Endothelial cell of umbilical vein (primary cell): ENCODE results near the gene STAB2. TPM values are rescaled to one million over a fixed set of nuclear protein-coding genes. Genes with fewer than 3 reads are reported as not detected.

Experiments
- BruUV-seq: library from RNA; stranded (reverse); fragments of 400-500 nt; replicated peaks from 2 replicates; lab custom pipeline; 2021; lab: Mats Ljungman, UMichigan
- CTCF ChIA-PET: fragments of 300-600, 350-600 bp; sonication (Branson Sonifier 250); formaldehyde crosslinking; loops from one replicate; lab custom pipeline; 2021; ENCODE audit warnings: antibody characterized with exemption, inconsistent platforms; lab: Charles Lee
- POLR2A ChIA-PET: fragments of 300-600, 350-600 bp; sonication (Branson Sonifier 250); formaldehyde crosslinking; loops from one replicate; lab custom pipeline; 2021; ENCODE audit warnings: antibody characterized with exemption, inconsistent platforms; lab: Charles Lee
- DNase-seq: peaks from one replicate; pipeline ENCODE4 v3.0.0-alpha.2; 2011; ENCODE audit warnings: low read depth, low spot score
- FAIRE-seq: peaks from 2 replicates; lab custom pipeline; 2011; peaks lifted over from hg19 to GRCh38; lab: Jason Lieb, UNC
- H2AFZ ChIP-seq: 2 replicates; pipeline ENCODE4 v1.6.0; 2012; ENCODE audit warnings: low read depth, low read length, control low read depth, inconsistent platforms
- H3K27ac ChIP-seq: 2 replicates; pipeline ENCODE4 v1.5.1; 2011; ENCODE audit warnings: low read depth, mild to moderate bottlenecking, control low read depth, low read length, moderate library complexity; ENCODE audit not compliant: insufficient read depth
- H3K27me3 ChIP-seq, 2 experiments: 2 replicates each; pipeline versions ENCODE4 v1.6.0 to v1.6.1; 2011; ENCODE audit warnings: low read length in 2 of 2, mixed read lengths in 1 of 2; ENCODE audit not compliant: control insufficient read depth in 2 of 2, insufficient read depth in 2 of 2
- H3K36me3 ChIP-seq, 2 experiments: 2 replicates in 1 of 2; 3 replicates in 1 of 2; pipeline ENCODE4 v1.5.1; 2011; ENCODE audit warnings: low read length in 2 of 2, mild to moderate bottlenecking in 1 of 2, moderate library complexity in 1 of 2; ENCODE audit not compliant: control insufficient read depth in 2 of 2, insufficient read depth in 2 of 2; ENCODE audit errors: extremely low read depth in 1 of 2
- H3K4me1 ChIP-seq: 3 replicates; pipeline ENCODE4 v1.5.1; 2011; ENCODE audit warnings: mild to moderate bottlenecking, low read length; ENCODE audit not compliant: control insufficient read depth, insufficient read depth; ENCODE audit errors: extremely low read depth
- H3K4me2 ChIP-seq: 2 replicates; pipeline ENCODE4 v1.6.1; 2011; ENCODE audit warnings: low read length, control low read depth, mixed read lengths; ENCODE audit not compliant: insufficient read depth
- H3K4me3 ChIP-seq, 3 experiments: fragments of 200-600 bp in 1 of 3; sonication (generic), shearing (Covaris generic) in 1 of 3; replicated peaks in 1 of 3; 2 replicates each; pipeline ENCODE4 v1.5.1; 2011 to 2016; ENCODE audit warnings: control low read depth in 3 of 3, low read length in 3 of 3, mild to moderate bottlenecking in 2 of 3, inconsistent platforms in 1 of 3, low read depth in 1 of 3, moderate library complexity in 1 of 3; ENCODE audit not compliant: insufficient read depth in 1 of 3
- H3K79me2 ChIP-seq: 2 replicates; pipeline ENCODE4 v1.6.0; 2012; ENCODE audit warnings: low read length, inconsistent platforms; ENCODE audit not compliant: control insufficient read depth, insufficient read depth
- H3K9ac ChIP-seq: replicated peaks from 2 replicates; pipeline ENCODE3; 2011; ENCODE audit warnings: low read length, control low read depth; ENCODE audit not compliant: insufficient read depth; ENCODE audit errors: extremely low read depth
- H3K9me1 ChIP-seq: replicated peaks from 3 replicates; pipeline ENCODE4 v1.6.0; 2011; ENCODE audit warnings: mild to moderate bottlenecking, low read length; ENCODE audit not compliant: control insufficient read depth, insufficient read depth; ENCODE audit errors: extremely low read depth
- H3K9me3 ChIP-seq: replicated peaks from 2 replicates; pipeline ENCODE4 v1.5.1; 2012; ENCODE audit warnings: low read length, inconsistent platforms; ENCODE audit not compliant: control insufficient read depth, insufficient read depth
- H4K20me1 ChIP-seq: replicated peaks from 2 replicates; pipeline ENCODE3; 2011; ENCODE audit warnings: mild to moderate bottlenecking, low read length; ENCODE audit not compliant: control insufficient read depth, insufficient read depth; ENCODE audit errors: extremely low read depth
- CTCF ChIP-seq, 2 donors: IDR thresholded peaks; 1 replicate in 1 of 2; 2 replicates in 1 of 2; pipeline ENCODE4 v1.5.1; 2011; ENCODE audit warnings: low read length in 2 of 2, mild to moderate bottlenecking in 2 of 2, moderate library complexity in 2 of 2, control low read depth in 1 of 2, inconsistent platforms in 1 of 2, low read depth in 1 of 2; ENCODE audit not compliant: insufficient read depth in 1 of 2; ENCODE audit errors: extremely low read depth in 1 of 2
- EZH2 ChIP-seq: IDR thresholded peaks from 2 replicates; pipeline ENCODE4 v1.6.1; 2012; ENCODE audit warnings: borderline replicate concordance, low read depth, mild to moderate bottlenecking, moderate library complexity, low read length, inconsistent platforms; ENCODE audit not compliant: severe bottlenecking
- FOS ChIP-seq: IDR thresholded peaks from 2 replicates; pipeline ENCODE4 v1.6.1; 2011; ENCODE audit warnings: mild to moderate bottlenecking, low read length, moderate library complexity, borderline replicate concordance; ENCODE audit not compliant: insufficient read depth
- GATA2 ChIP-seq: IDR thresholded peaks from 2 replicates; pipeline ENCODE4 v1.7.0; 2011; ENCODE audit warnings: low read depth, mild to moderate bottlenecking, moderate library complexity, mixed read lengths, low read length; ENCODE audit not compliant: insufficient read length, insufficient read depth
- JUN ChIP-seq: IDR thresholded peaks from 2 replicates; pipeline ENCODE4 v1.6.1; 2011; ENCODE audit warnings: borderline replicate concordance, low read depth; ENCODE audit not compliant: insufficient read length, insufficient read depth
- MAX ChIP-seq: IDR thresholded peaks from 2 replicates; pipeline ENCODE4 v1.6.1; 2011; ENCODE audit not compliant: insufficient read depth, insufficient read length
- MYC ChIP-seq: IDR thresholded peaks from one replicate; pipeline ENCODE4 v1.6.1; 2011; ENCODE audit warnings: mild to moderate bottlenecking, low read depth, low read length
- POLR2A ChIP-seq: IDR thresholded peaks from 2 replicates; pipeline ENCODE4 v1.6.1; 2012; ENCODE audit warnings: low read depth, mild to moderate bottlenecking, control low read depth, low read length
- POLR2AphosphoS5 ChIP-seq: IDR thresholded peaks from 2 replicates; pipeline ENCODE4 v1.6.1; 2012; ENCODE audit warnings: low read depth, mild to moderate bottlenecking, control low read depth, low read length, moderate library complexity; ENCODE audit not compliant: insufficient read depth
- dilution Hi-C: fragments of 300-500 bp; cut with MboI; formaldehyde crosslinking; loops from one replicate; pipeline ENCODE4 v1.15.0; 2019; ENCODE audit warnings: low sequenced_read_pairs; ENCODE audit not compliant: extremely low pct_ligation_motif_present
- intact Hi-C: fragments of 100-400 bp; cut with micrococcal nuclease; formaldehyde crosslinking; loops from one replicate; pipeline ENCODE4 v1.10.0; 2022
- polyA plus RNA-seq, 4 experiments: library from polyadenylated mRNA; depleted of rRNA in 3 of 4; stranded (reverse) in 3 of 4; unstranded in 1 of 4; fragments of >200 nt; gene quantifications; 2 replicates each; pipeline versions ENCODE4 v1.2.1 to v1.2.3, GENCODE V29; 2011 to 2012; ENCODE audit warnings: missing spikeins in 1 of 4
- total RNA-seq: library from RNA; stranded (reverse); gene quantifications from 2 replicates; pipeline ENCODE4 v1.2.3, GENCODE V29; 2021

The STAB2 gene
- total and polyA plus RNA-seq, 2 donors (not counting 3 experiments of a cell fraction or from before 2014, with no cell fraction given), result 0.01 TPM; not detected in 1

DNA sequence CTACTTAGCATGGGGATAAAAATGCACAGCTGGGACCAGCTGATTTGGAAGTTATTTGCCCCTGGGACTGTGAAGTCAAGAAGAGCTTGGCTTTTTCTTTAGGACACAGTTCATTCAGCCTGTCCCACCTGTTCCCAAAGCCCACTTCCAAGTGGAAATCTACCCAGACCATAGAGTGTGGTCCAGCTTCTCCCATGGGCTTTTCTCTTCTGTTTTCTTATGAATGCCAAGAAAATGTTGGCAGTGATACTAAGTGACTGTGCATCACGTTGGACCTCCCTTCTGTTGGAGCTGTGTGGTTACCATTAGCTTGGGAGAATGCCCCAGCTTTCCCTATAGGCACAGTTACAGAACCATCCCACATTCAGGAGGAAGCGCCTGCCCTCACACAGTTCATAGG is 164.5 kb downstream of the STAB2 start:
- dilution Hi-C loops, result no loop called here
- Histone ChIP-seq H3K4me1 (no peaks in the 10 kb centered on the region), H3K9me1 (no peaks in the 10 kb centered on the region), H3K36me3 (no peaks in the 10 kb centered on the region), H4K20me1 (no peaks in the 10 kb centered on the region), H3K9ac (no peak overlapping the region), H3K27ac (no peak overlapping the region), H3K4me2 (no peak overlapping the region), H3K79me2 (no peaks in the 10 kb centered on the region), H3K9me3 (no peaks in the 10 kb centered on the region), H3K4me3 (no peak overlapping the region), H3K27me3 (peaks cover 0 to 2% of the 10 kb centered on the region in 2 experiments), H2AFZ (no peak overlapping the region)
- intact Hi-C loops, result no loop called here
- DNase-seq, result no peak
- ChIA-PET POLR2A (no interaction called here), CTCF (interaction anchor here (0.7 to 1.4 kb wide), 3 partner anchors 9 to 119 kb away, joined by 3 to 4 read pairs (median 3); no protein-coding TSS in a partner anchor)
- BruUV-seq, result no TSS peak
- TF ChIP-seq MAX (no peak), POLR2A (no peak), FOS (no peak), GATA2 (no peak), EZH2 (no peak), JUN (no peak), CTCF (IDR thresholded peaks at IDR 0.05; ENCODE audit: extremely low read depth in 1 of 2, insufficient read depth in 1 of 2, low read depth in 1 of 2, low read length in 2 of 2) (no peak), POLR2AphosphoS5 (no peak), MYC (no peak)
- FAIRE-seq, result no peak
